Measurements from ENCODE around the gene LRSAM1. TPM values are rescaled to one million over a fixed set of nuclear protein-coding genes. Genes with fewer than 3 reads are reported as not detected.

The LRSAM1 gene
- total and polyA plus RNA-seq, 4 donors = 6.6 to 9.7 (median 7.1) TPM

- H3K9me3 ChIP-seq (ENCODE audit: control insufficient read depth in 4 of 4, low read length in 3 of 4) = no peaks in the 10 kb centered on the region
- H3K9ac ChIP-seq (ENCODE audit: low read depth in 1 of 2, low read length in 2 of 2) = no peak overlapping the region
- 94% methylated on average over 5 of the region's 5 CpGs for WGBS
- TF ChIP-seq, protein P1, sequence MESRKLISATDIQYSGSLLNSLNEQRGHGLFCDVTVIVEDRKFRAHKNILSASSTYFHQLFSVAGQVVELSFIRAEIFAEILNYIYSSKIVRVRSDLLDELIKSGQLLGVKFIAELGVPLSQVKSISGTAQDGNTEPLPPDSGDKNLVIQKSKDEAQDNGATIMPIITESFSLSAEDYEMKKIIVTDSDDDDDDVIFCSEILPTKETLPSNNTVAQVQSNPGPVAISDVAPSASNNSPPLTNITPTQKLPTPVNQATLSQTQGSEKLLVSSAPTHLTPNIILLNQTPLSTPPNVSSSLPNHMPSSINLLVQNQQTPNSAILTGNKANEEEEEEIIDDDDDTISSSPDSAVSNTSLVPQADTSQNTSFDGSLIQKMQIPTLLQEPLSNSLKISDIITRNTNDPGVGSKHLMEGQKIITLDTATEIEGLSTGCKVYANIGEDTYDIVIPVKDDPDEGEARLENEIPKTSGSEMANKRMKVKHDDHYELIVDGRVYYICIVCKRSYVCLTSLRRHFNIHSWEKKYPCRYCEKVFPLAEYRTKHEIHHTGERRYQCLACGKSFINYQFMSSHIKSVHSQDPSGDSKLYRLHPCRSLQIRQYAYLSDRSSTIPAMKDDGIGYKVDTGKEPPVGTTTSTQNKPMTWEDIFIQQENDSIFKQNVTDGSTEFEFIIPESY (IDR thresholded peaks at IDR 0.05) = no peak
- TF ChIP-seq CTCF (IDR thresholded peaks at IDR 0.05; ENCODE audit: low read depth, low read length, missing input control) = no peak
- no peak for TF ChIP-seq RAD21 (IDR thresholded peaks at IDR 0.05)
- TF ChIP-seq SP1 (IDR thresholded peaks at IDR 0.05) = no peak
- TF ChIP-seq HNF4G (IDR thresholded peaks at IDR 0.05) = no peak
- H3K4me1 ChIP-seq (ENCODE audit: control insufficient read depth in 4 of 4, insufficient read depth in 4 of 4, low read length in 3 of 4) = peaks cover 0 to 3% (median 1%) of the 10 kb centered on the region in 4 donors
- H3K27me3 ChIP-seq (ENCODE audit: control insufficient read depth in 4 of 4, insufficient read depth in 4 of 4, low read length in 3 of 4) = no peaks in the 10 kb centered on the region
- H3K36me3 ChIP-seq (ENCODE audit: control insufficient read depth in 4 of 4, insufficient read depth in 3 of 4, low read depth in 1 of 4, low read length in 3 of 4) = peaks cover 4 to 36% (median 20%) of the 10 kb centered on the region in 4 donors
- no peak overlapping the region for H3K4me3 ChIP-seq (ENCODE audit: low read depth in 1 of 3, low read length in 3 of 3)
- H3K27ac ChIP-seq (ENCODE audit: low read depth in 1 of 2, low read length in 2 of 2) = no peak overlapping the region
- DNase-seq (ENCODE audit: low spot score) = no peak
These were observed 47.0 kb downstream of the LRSAM1 start for GRCh38 chr9:127498298-127498697.

- Histone ChIP-seq H3K27ac (ENCODE audit: low read depth in 1 of 2, low read length in 2 of 2) (no peak overlapping the region), H3K9ac (ENCODE audit: low read depth in 1 of 2, low read length in 2 of 2) (no peak overlapping the region), H3K4me1 (ENCODE audit: control insufficient read depth in 4 of 4, insufficient read depth in 4 of 4, low read length in 3 of 4) (peaks cover 0 to 1% (median under 1%) of the 10 kb centered on the region in 4 donors), H3K4me3 (ENCODE audit: low read depth in 1 of 3, low read length in 3 of 3) (no peak overlapping the region), H3K9me3 (ENCODE audit: control insufficient read depth in 4 of 4, low read length in 3 of 4) (no peaks in the 10 kb centered on the region), H3K27me3 (ENCODE audit: control insufficient read depth in 4 of 4, insufficient read depth in 4 of 4, low read length in 3 of 4) (no peaks in the 10 kb centered on the region), H3K36me3 (ENCODE audit: control insufficient read depth in 4 of 4, insufficient read depth in 3 of 4, low read depth in 1 of 4, low read length in 3 of 4) (peaks cover 0 to 27% (median 14%) of the 10 kb centered on the region in 4 donors)
- WGBS = 91% methylated on average over 6 of the region's 6 CpGs
- DNase-seq (ENCODE audit: low spot score) = no peak
- TF ChIP-seq FOXA1 (IDR thresholded peaks at IDR 0.05) (no peak), EGR1 (IDR thresholded peaks at IDR 0.05; ENCODE audit: low read depth in 2 of 2) (no peak), YY1 (IDR thresholded peaks at IDR 0.05) (no peak), HNF4A (conservative IDR thresholded peaks at IDR 0.05) (no peak), CTCF (IDR thresholded peaks at IDR 0.05; ENCODE audit: low read depth, low read length, missing input control) (no peak), GABPA (IDR thresholded peaks at IDR 0.05 in 1 of 2, conservative IDR thresholded peaks at IDR 0.05 in 1 of 2) (no peak), FOXA2 (IDR thresholded peaks at IDR 0.05) (no peak), SP1 (IDR thresholded peaks at IDR 0.05) (no peak), TAF1 (conservative IDR thresholded peaks at IDR 0.05) (no peak)
- TF ChIP-seq, protein P1 (IDR thresholded peaks at IDR 0.05) = no peak
- TF ChIP-seq, protein P2, sequence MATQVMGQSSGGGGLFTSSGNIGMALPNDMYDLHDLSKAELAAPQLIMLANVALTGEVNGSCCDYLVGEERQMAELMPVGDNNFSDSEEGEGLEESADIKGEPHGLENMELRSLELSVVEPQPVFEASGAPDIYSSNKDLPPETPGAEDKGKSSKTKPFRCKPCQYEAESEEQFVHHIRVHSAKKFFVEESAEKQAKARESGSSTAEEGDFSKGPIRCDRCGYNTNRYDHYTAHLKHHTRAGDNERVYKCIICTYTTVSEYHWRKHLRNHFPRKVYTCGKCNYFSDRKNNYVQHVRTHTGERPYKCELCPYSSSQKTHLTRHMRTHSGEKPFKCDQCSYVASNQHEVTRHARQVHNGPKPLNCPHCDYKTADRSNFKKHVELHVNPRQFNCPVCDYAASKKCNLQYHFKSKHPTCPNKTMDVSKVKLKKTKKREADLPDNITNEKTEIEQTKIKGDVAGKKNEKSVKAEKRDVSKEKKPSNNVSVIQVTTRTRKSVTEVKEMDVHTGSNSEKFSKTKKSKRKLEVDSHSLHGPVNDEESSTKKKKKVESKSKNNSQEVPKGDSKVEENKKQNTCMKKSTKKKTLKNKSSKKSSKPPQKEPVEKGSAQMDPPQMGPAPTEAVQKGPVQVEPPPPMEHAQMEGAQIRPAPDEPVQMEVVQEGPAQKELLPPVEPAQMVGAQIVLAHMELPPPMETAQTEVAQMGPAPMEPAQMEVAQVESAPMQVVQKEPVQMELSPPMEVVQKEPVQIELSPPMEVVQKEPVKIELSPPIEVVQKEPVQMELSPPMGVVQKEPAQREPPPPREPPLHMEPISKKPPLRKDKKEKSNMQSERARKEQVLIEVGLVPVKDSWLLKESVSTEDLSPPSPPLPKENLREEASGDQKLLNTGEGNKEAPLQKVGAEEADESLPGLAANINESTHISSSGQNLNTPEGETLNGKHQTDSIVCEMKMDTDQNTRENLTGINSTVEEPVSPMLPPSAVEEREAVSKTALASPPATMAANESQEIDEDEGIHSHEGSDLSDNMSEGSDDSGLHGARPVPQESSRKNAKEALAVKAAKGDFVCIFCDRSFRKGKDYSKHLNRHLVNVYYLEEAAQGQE (IDR thresholded peaks at IDR 0.05) = no peak
These were observed 49.1 kb downstream of the LRSAM1 start for GRCh38 chr9:127500399-127500798.

Data from liver (tissue), 9 donors.